ENCODE results near the gene SLC39A11.

SLC39A11 gene

DNA sequence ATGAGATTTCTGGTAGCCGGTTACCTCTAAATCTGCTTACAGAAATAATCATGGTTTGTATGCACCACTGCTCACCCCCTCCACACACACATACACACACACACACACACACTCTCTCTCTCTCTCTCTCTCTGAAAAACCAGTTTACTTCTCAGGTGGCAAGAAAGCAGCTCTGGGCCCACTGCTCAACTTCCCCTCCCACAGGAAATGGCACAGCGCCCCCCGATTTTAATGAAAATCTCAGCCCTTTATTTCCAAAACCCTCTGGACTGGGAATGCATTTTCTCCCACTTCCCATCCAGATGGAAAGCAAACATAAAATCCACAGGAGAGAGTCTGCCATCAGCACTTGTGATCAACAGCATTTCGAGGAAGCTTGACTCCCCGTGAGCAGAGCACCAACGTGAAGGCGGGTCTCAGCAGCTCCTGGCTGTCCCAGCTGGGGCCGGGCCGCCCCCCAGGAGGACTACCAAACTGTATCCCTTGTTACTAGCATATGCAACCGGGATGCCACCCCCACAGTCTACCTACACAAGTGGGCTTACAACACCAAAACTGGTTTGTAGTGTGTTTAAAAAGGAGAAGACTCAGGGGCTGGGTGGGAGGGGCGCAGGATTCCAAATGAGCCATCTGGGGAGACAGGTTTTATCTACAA, 121.1 kb downstream of the SLC39A11 start:
- no peak for DNase-seq (ENCODE audit: extremely low spot score)
- TF ChIP-seq, protein P1, sequence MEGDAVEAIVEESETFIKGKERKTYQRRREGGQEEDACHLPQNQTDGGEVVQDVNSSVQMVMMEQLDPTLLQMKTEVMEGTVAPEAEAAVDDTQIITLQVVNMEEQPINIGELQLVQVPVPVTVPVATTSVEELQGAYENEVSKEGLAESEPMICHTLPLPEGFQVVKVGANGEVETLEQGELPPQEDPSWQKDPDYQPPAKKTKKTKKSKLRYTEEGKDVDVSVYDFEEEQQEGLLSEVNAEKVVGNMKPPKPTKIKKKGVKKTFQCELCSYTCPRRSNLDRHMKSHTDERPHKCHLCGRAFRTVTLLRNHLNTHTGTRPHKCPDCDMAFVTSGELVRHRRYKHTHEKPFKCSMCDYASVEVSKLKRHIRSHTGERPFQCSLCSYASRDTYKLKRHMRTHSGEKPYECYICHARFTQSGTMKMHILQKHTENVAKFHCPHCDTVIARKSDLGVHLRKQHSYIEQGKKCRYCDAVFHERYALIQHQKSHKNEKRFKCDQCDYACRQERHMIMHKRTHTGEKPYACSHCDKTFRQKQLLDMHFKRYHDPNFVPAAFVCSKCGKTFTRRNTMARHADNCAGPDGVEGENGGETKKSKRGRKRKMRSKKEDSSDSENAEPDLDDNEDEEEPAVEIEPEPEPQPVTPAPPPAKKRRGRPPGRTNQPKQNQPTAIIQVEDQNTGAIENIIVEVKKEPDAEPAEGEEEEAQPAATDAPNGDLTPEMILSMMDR (IDR thresholded peaks at IDR 0.05; ENCODE audit: control extremely low read depth, extremely low read depth, low read depth, missing control alignments), result no peak
- POLR2A ChIA-PET, result no interaction called here
- CTCF ChIA-PET, result interaction anchor here (2.8 kb wide), 1 partner anchor 14 kb away, joined by 11 read pairs; no protein-coding TSS in a partner anchor

DNA sequence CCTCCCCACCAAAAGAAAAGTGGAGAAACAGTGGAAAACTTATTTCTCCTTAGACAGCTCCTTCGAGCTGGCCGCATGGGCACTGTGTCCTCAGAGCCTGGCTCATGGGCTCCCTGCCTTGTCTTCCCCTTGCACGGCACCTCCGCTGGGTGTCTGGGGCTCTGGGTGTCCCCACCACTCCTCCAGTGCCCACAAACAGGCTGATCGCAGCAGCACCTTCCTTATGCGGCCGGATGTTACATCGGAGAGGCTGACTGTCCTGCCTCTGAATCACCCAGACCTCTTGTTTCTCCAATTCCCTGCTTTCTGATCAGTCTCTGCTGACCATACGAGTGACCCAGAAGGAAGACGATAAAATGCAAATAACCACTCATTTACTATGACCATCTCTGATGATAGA, 121.7 kb downstream of the SLC39A11 start:
- TF ChIP-seq, protein P1 (IDR thresholded peaks at IDR 0.05; ENCODE audit: control extremely low read depth, extremely low read depth, low read depth, missing control alignments), result no peak
- ChIA-PET CTCF (interaction anchor here (2.8 kb wide), 1 partner anchor 15 kb away, joined by 11 read pairs; no protein-coding TSS in a partner anchor), POLR2A (no interaction called here)
- no peak for DNase-seq (ENCODE audit: extremely low spot score)

DNA sequence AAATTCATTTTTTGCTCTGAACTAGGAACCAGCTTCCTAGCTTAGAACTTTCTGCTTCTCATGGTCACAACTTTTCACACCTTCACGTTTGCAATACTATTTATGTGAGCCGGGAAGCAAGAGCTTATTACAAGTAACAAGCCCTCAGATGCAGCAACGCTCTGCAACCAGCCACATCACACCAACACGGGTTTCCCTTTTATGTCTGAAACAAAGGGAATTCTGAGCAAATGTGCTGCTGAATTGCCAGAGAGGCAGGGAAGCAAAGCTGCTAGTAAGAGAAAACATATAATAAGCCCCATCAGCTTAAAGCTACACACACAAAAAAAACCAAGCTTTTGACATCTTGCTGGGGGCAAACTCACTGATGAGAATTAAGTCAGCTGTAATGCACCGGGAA, 122.2 kb downstream of the SLC39A11 start:
- POLR2A ChIA-PET, result no interaction called here

DNA sequence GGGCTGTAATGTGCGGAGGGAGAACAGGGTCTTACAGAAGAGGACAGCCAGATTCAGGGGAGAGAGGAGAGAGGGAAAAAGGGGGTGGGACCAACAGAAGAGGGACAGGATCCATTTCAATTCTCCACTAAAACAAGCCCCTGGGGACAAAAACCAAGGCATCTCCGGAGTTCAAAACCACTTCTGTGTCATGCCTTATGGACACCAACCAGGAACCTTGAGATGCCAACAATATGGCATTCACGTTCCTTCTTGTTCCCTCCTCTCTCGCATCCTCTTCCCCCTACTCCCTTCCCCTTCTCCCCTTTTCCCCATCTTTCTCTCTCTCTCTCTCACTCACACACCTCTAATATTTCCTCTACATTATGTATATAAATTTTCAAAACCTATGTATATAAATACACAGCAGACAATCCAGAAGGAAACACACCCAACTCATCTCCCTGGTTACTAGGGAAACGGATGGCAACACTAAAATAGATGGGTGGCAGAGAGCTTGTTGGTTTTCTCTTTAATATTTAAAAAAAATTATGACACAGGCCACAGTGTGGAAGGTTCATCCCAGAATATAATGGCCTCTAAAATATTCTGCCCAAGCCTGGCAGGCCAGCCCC, 123.1 kb downstream of the SLC39A11 start:
- TF ChIP-seq, protein P1 (IDR thresholded peaks at IDR 0.05; ENCODE audit: control extremely low read depth, extremely low read depth, low read depth, missing control alignments), result no peak
- DNase-seq (ENCODE audit: extremely low spot score), result no peak
- CTCF ChIA-PET, result interaction anchor here (1.0 to 1.3 kb wide), 3 partner anchors 13 to 17 kb away, joined by 3 read pairs; no protein-coding TSS in a partner anchor
- POLR2A ChIA-PET, result no interaction called here

More for the DNA sequence above, 122.2 kb downstream of the SLC39A11 start:
- TF ChIP-seq, protein P1 (IDR thresholded peaks at IDR 0.05; ENCODE audit: control extremely low read depth, extremely low read depth, low read depth, missing control alignments), result no peak
- CTCF ChIA-PET, result interaction anchor here (1.2 to 1.3 kb wide), 2 partner anchors 12 to 14 kb away, joined by 3 read pairs; no protein-coding TSS in a partner anchor
- DNase-seq (ENCODE audit: extremely low spot score), result no peak

DNA sequence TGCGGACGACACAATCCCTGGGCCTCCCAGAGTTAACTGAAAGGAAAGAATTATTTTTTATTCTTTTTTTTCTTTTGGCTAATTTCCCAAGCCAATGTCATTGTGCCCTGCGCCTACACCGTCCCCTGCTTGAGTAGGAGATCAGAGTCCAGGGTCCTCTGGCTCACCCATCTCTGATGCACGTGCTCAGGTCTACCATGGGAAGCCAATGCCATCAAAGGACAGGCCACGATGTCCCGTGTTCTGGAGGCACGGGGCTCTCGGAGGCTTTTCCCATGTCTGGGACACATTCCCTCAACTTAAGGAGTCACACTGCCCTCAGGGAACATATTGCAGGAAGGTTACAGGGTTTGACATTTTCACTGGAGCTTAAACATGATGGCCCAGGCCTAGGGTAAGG, 123.7 kb downstream of the SLC39A11 start:
- no peak for DNase-seq (ENCODE audit: extremely low spot score)
- CTCF ChIA-PET, result interaction anchor here (1.0 to 1.3 kb wide), 2 partner anchors 13 to 17 kb away, joined by 3 read pairs; no protein-coding TSS in a partner anchor
- POLR2A ChIA-PET, result no interaction called here
- TF ChIP-seq, protein P1 (IDR thresholded peaks at IDR 0.05; ENCODE audit: control extremely low read depth, extremely low read depth, low read depth, missing control alignments), result no peak

DNA sequence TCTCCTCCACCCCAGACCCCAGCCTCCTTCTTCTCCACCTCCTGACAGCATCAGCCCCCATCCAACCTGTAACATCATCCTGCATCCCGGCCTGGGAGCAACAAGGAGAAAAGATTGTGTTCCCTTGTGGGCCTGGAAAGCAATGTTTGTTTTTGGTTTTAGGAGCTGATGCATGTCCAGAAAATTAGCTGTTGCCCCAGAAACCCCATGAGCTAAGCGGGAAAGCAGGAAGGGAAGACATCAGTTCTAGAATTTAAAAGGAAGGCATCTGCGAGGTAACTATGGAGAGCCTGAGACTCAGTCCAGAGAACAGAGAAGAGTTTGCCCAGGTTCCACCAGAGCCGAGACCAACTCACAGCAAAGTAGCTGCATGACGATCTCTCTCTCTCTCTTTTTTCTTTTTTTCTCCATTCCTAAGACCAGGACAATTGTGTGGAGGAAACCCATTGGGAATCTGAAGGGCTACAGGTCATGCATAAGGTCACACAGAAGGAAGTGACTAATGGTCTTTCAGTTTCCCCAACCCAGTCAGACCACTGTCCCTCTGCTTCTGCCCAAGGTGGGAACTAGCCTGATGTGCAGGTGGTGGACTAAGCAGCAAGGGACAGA, 124.4 kb downstream of the SLC39A11 start:
- ChIA-PET POLR2A (no interaction called here), CTCF (interaction anchor here (5.5 kb wide), 1 partner anchor 18 kb away, joined by 17 read pairs; no protein-coding TSS in a partner anchor)
- no peak for DNase-seq (ENCODE audit: extremely low spot score)
- TF ChIP-seq, protein P1 (IDR thresholded peaks at IDR 0.05; ENCODE audit: control extremely low read depth, extremely low read depth, low read depth, missing control alignments), result no peak

All from GM10248 (cell line).